ENCODE measurements around the gene ZC3H8.

- no peak for TF ChIP-seq EZH2 (IDR thresholded peaks at IDR 0.05)
- TF ChIP-seq POLR2AphosphoS5 (IDR thresholded peaks at IDR 0.05; ENCODE audit: borderline replicate concordance, low read depth, low read length) = no peak
Observed at GRCh38 chr2:112199188-112199587, 55.7 kb downstream of the ZC3H8 start.
